B cell (primary cell): ENCODE results near the gene SPECC1L.

Experiments
- EZH2 ChIP-seq: IDR thresholded peaks from 2 replicates; pipeline ENCODE4 v1.6.1; 2012; ENCODE audit warnings: borderline replicate concordance, low read depth, mild to moderate bottlenecking, moderate library complexity, low read length; ENCODE audit not compliant: insufficient read depth, poor library complexity, severe bottlenecking
- TF ChIP-seq, protein P1 (sequence below): fragments of 200-600 bp; IDR thresholded peaks from one replicate; pipeline ENCODE4 v1.8.0; 2022; ENCODE audit warnings: antibody characterized with exemption, mild to moderate bottlenecking

DNA sequence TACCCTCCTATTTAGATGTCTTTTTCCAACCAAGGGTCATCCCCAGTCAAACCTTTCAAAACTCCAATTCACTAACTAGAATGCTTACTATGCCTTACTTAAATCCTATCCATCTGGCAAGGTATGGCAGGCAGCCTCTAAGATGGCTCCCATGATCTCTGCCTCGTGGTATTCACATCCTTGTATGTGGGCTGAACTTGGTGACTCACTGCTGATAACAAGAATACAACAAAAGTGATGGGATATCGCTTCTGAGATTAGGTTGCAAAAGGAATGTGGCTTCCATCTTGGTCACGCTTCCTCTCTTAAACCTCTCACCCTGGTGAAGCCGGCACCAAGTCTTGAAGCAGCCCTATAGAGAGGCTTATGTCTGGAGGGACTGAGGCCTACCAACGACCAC, 194.9 kb downstream of the SPECC1L start:
- TF ChIP-seq, protein P1, sequence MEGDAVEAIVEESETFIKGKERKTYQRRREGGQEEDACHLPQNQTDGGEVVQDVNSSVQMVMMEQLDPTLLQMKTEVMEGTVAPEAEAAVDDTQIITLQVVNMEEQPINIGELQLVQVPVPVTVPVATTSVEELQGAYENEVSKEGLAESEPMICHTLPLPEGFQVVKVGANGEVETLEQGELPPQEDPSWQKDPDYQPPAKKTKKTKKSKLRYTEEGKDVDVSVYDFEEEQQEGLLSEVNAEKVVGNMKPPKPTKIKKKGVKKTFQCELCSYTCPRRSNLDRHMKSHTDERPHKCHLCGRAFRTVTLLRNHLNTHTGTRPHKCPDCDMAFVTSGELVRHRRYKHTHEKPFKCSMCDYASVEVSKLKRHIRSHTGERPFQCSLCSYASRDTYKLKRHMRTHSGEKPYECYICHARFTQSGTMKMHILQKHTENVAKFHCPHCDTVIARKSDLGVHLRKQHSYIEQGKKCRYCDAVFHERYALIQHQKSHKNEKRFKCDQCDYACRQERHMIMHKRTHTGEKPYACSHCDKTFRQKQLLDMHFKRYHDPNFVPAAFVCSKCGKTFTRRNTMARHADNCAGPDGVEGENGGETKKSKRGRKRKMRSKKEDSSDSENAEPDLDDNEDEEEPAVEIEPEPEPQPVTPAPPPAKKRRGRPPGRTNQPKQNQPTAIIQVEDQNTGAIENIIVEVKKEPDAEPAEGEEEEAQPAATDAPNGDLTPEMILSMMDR = no peak
- TF ChIP-seq EZH2 = no peak
